ENCODE data around the gene IL36G. TPM values are rescaled to one million over a fixed set of nuclear protein-coding genes. Genes with fewer than 3 reads are reported as not detected.
A peak's percentile ranks its signal among the peaks of the same experiment; 100 is the strongest.

IL36G gene
- total and polyA plus RNA-seq, 9 of the 15 experiments (the other 6 are each of a cell fraction or from before 2014, with no cell fraction given), result not detected

GRCh38 chr2:113034016-113034415, 56.2 kb downstream of the IL36G start (continued):
- TF ChIP-seq ATF4 (CRISPR knock-in tag; IDR thresholded peaks at IDR 0.05), result 0 out of 2 replicates have a peak, but pooled peaks have one; percentile 52
- no peak for TF ChIP-seq MCM2 (IDR thresholded peaks at IDR 0.05; ENCODE audit: low read depth)
- TF ChIP-seq MCM7 (IDR thresholded peaks at IDR 0.05), result no peak
- TF ChIP-seq TAF9B (IDR thresholded peaks at IDR 0.05; ENCODE audit: partially characterized antibody), result no peak
- TF ChIP-seq MEF2D (tag; conservative IDR thresholded peaks at IDR 0.05; ENCODE audit: low read depth), result no peak
- no peak for TF ChIP-seq KDM4B (IDR thresholded peaks at IDR 0.05; ENCODE audit: borderline replicate concordance in 2 of 2, low read depth in 1 of 2)
- TF ChIP-seq MCM5 (IDR thresholded peaks at IDR 0.05; ENCODE audit: low read depth), result no peak
- TF ChIP-seq ZKSCAN3 (CRISPR knock-in tag; IDR thresholded peaks at IDR 0.05), result no peak
- TF ChIP-seq BACH1 (tag; IDR thresholded peaks at IDR 0.05), result no peak
- no peak for TF ChIP-seq ASH1L (IDR thresholded peaks at IDR 0.05; ENCODE audit: borderline replicate concordance, low read depth, partially characterized antibody)
- TF ChIP-seq CC2D1A (IDR thresholded peaks at IDR 0.05), result no peak
- no peak for TF ChIP-seq NBN (IDR thresholded peaks at IDR 0.05; ENCODE audit: low read depth)
- no peak for TF ChIP-seq ZNF354B (CRISPR knock-in tag; IDR thresholded peaks at IDR 0.05)
- TF ChIP-seq EP300 (IDR thresholded peaks at IDR 0.05; ENCODE audit: low read length), result peak; percentile 80
- TF ChIP-seq CGGBP1 (CRISPR knock-in tag; IDR thresholded peaks at IDR 0.05), result no peak
- TF ChIP-seq TARDBP (IDR thresholded peaks at IDR 0.05), result no peak
- TF ChIP-seq AFF1 (IDR thresholded peaks at IDR 0.05; ENCODE audit: low read depth in 1 of 2, partially characterized antibody in 2 of 2), result no peak
- peak in 1 of 2 experiments; percentile 58; a peak in 2 of 4 replicates for TF ChIP-seq FOXA3 (CRISPR knock-in tag; conservative IDR thresholded peaks at IDR 0.05 in 1 of 2, IDR thresholded peaks at IDR 0.05 in 1 of 2)
- TF ChIP-seq DMBX1 (CRISPR knock-in tag; IDR thresholded peaks at IDR 0.05; ENCODE audit: borderline replicate concordance), result peak; percentile 69; the same call in 1 of the 2 replicates
- TF ChIP-seq POLR3A (IDR thresholded peaks at IDR 0.05; ENCODE audit: borderline replicate concordance, extremely low read depth, insufficient read depth, insufficient read length), result no peak
- no peak for TF ChIP-seq FIP1L1 (IDR thresholded peaks at IDR 0.05; ENCODE audit: low read depth, low read length, poor library complexity, severe bottlenecking)
- TF ChIP-seq ZBTB7A (IDR thresholded peaks at IDR 0.05; ENCODE audit: borderline replicate concordance, control insufficient read depth, low read depth, low read length), result no peak
- no peak for TF ChIP-seq CHD1 (IDR thresholded peaks at IDR 0.05; ENCODE audit: low read length)
- peak in 1 of 2 experiments; percentile 76; a peak in 2 of 4 replicates for TF ChIP-seq HDAC1 (IDR thresholded peaks at IDR 0.05)

Measured in K562 (cell line).